CD4-positive, alpha-beta T cell treated with Interleukin-4 for 4 hours (primary cell): ENCODE data around the gene PRAMEF33.
"Not testable (repeated sequence)": the region's sequence is repeated elsewhere in the genome, so short reads cannot be mapped to it uniquely, and the experiment has no call there.

Source experiments
- DNase-seq: peaks from one replicate; pipeline ENCODE4 v3.0.0-alpha.2; 2020

The PRAMEF33 gene

GRCh38 chr1:13303239-13303638, at the start of gene PRAMEF33:
Gene PRAMEF33, plus strand, starts transcription at chr1:13303539. Its CDS starts 2,416 bp downstream, at chr1:13305955.
- not testable (repeated sequence) for DNase-seq

GRCh38 chr1:13253898-13254297, 49.4 kb upstream of the PRAMEF33 start, which contains the start of gene PRAMEF5:
Gene PRAMEF5, plus strand, starts transcription at chr1:13254198. Its CDS starts 5,071 bp downstream, at chr1:13259269.
- DNase-seq, result not testable (repeated sequence)

- DNase-seq, result not testable (repeated sequence)
These were observed 38.2 kb upstream of the PRAMEF33 start for GRCh38 chr1:13265124-13265523.

GRCh38 chr1:13277016-13277415, 26.3 kb upstream of the PRAMEF33 start:
- not testable (repeated sequence) for DNase-seq

GRCh38 chr1:13279617-13280016, 23.7 kb upstream of the PRAMEF33 start:
- DNase-seq, result not testable (repeated sequence)

GRCh38 chr1:13285037-13285436, 18.3 kb upstream of the PRAMEF33 start, which contains the start of gene PRAMEF8:
Gene PRAMEF8, minus strand, starts transcription at chr1:13285137. Its CDS starts 1,046 bp downstream, at chr1:13284091.
- DNase-seq, result not testable (repeated sequence)

- DNase-seq, result not testable (repeated sequence)
These were observed 14.3 kb upstream of the PRAMEF33 start for GRCh38 chr1:13289030-13289429.

GRCh38 chr1:13297216-13297931, 6.0 kb upstream of the PRAMEF33 start:
- not testable (repeated sequence) for DNase-seq

GRCh38 chr1:13298699-13299098, 4.6 kb upstream of the PRAMEF33 start:
- DNase-seq, result not testable (repeated sequence)

- not testable (repeated sequence) for DNase-seq
These were observed 1.1 kb upstream of the PRAMEF33 start for GRCh38 chr1:13302197-13302596.

GRCh38 chr1:13315281-13315680, 11.9 kb downstream of the PRAMEF33 start, which contains the start of gene PRAMEF15:
Gene PRAMEF15, plus strand, starts transcription at chr1:13315581. Its CDS starts 2,827 bp downstream, at chr1:13318408.
- not testable (repeated sequence) for DNase-seq

- DNase-seq, result not testable (repeated sequence)
These were observed 39.2 kb downstream of the PRAMEF33 start for GRCh38 chr1:13342496-13342895.

GRCh38 chr1:13347034-13347433, 43.7 kb downstream of the PRAMEF33 start, which contains the start of gene PRAMEF14:
Gene PRAMEF14, minus strand, starts transcription at chr1:13347134. Its CDS starts 1,820 bp downstream, at chr1:13345314.
- DNase-seq, result not testable (repeated sequence)

- DNase-seq, result not testable (repeated sequence)
These were observed 50.1 kb downstream of the PRAMEF33 start for GRCh38 chr1:13353476-13353875.

- DNase-seq, result not testable (repeated sequence)
These were observed 51.1 kb downstream of the PRAMEF33 start for GRCh38 chr1:13354475-13354874.

- peak; percentile 42 for DNase-seq
These were observed 53.4 kb downstream of the PRAMEF33 start for GRCh38 chr1:13356774-13357173.
